Ascending aorta (tissue), 2 donors: ENCODE measurements around the gene SERPINB5. TPM values are rescaled to one million over a fixed set of nuclear protein-coding genes. Genes with fewer than 3 reads are reported as not detected.
"Not testable (repeated sequence)": the region's sequence is repeated elsewhere in the genome, so short reads cannot be mapped to it uniquely, and the experiment has no call there.

Experiments
- DNase-seq, 2 donors: peaks; one replicate each; pipeline ENCODE4 v3.0.0-alpha.2; 2019; ENCODE audit warnings: low spot score in 2 of 2
- H3K27ac ChIP-seq, 2 donors: fragments of 200-600 bp; sonication (generic); one replicate each; pipeline ENCODE4 v1.5.1; 2016 to 2017; ENCODE audit warnings: mild to moderate bottlenecking in 1 of 2
- H3K27me3 ChIP-seq: fragments of 200-600 bp; sonication (generic); one replicate; pipeline ENCODE4 v1.5.1; 2017
- H3K36me3 ChIP-seq, 2 donors: fragments of 200-600 bp; sonication (generic); one replicate each; pipeline ENCODE4 v1.5.1; 2016
- H3K4me1 ChIP-seq, 2 donors: fragments of 200-600 bp; sonication (generic); one replicate each; pipeline ENCODE4 v1.5.1; 2016 to 2017; ENCODE audit warnings: mild to moderate bottlenecking in 1 of 2
- H3K4me3 ChIP-seq, 2 donors: fragments of 200-600 bp; sonication (generic); one replicate each; pipeline ENCODE4 v1.5.1; 2016 to 2017; ENCODE audit warnings: mild to moderate bottlenecking in 1 of 2
- H3K9me3 ChIP-seq, 2 donors: fragments of 200-600 bp; sonication (generic); one replicate each; pipeline ENCODE4 v1.5.1; 2016
- intact Hi-C: fragments of 100-400 bp; cut with DNase I; formaldehyde crosslinking; loops from one replicate; pipeline ENCODE4 v1.15.1; 2023
- total RNA-seq: library from RNA; depleted of rRNA; stranded (reverse); fragments of >200 nt; gene quantifications from one replicate; pipeline ENCODE4 v1.1.0, GENCODE V29; 2016
- TF ChIP-seq, protein P1 (sequence below), 3 experiments: fragments of 200-600 bp in 2 of 3; fragments of 450-650 bp in 1 of 3; sonication (generic) in 2 of 3; IDR thresholded peaks; one replicate each; pipeline ENCODE4 v1.5.1; 2016 to 2019; ENCODE audit warnings: antibody characterized with exemption in 3 of 3, mild to moderate bottlenecking in 1 of 3, moderate library complexity in 1 of 3

The SERPINB5 gene
- total RNA-seq, 1 donor from 2014 or later: not detected

DNA sequence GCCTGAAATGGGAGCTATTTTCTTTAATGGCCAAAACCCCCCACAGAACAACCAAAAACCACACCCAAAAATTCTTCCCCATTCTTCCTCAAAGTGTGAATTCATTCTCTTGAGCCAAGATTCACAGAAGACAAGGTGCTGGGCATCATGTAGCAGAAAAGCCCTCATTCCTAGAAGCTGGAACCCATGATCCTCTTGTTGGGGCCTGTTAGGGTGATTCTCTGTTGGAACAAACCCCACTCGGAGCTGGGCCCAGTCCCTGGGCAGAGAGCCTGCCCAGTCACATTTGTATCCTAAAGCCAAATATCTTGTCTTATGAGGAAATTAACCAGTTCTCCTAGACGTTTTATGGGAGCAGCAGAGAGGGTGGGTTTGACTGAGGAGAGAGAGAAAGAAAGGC lies 31.7 kb upstream of the SERPINB5 start:
- H3K27ac ChIP-seq: no peak overlapping the region
- H3K9me3 ChIP-seq: no peaks in the 10 kb centered on the region
- H3K4me3 ChIP-seq: no peak overlapping the region
- no peak for DNase-seq
- H3K27me3 ChIP-seq: no peaks in the 10 kb centered on the region
- intact Hi-C loops: no loop called here
- TF ChIP-seq, protein P1, sequence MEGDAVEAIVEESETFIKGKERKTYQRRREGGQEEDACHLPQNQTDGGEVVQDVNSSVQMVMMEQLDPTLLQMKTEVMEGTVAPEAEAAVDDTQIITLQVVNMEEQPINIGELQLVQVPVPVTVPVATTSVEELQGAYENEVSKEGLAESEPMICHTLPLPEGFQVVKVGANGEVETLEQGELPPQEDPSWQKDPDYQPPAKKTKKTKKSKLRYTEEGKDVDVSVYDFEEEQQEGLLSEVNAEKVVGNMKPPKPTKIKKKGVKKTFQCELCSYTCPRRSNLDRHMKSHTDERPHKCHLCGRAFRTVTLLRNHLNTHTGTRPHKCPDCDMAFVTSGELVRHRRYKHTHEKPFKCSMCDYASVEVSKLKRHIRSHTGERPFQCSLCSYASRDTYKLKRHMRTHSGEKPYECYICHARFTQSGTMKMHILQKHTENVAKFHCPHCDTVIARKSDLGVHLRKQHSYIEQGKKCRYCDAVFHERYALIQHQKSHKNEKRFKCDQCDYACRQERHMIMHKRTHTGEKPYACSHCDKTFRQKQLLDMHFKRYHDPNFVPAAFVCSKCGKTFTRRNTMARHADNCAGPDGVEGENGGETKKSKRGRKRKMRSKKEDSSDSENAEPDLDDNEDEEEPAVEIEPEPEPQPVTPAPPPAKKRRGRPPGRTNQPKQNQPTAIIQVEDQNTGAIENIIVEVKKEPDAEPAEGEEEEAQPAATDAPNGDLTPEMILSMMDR (IDR thresholded peaks at IDR 0.05): no peak
- no peaks in the 10 kb centered on the region for H3K4me1 ChIP-seq
- H3K36me3 ChIP-seq: no peaks in the 10 kb centered on the region

DNA sequence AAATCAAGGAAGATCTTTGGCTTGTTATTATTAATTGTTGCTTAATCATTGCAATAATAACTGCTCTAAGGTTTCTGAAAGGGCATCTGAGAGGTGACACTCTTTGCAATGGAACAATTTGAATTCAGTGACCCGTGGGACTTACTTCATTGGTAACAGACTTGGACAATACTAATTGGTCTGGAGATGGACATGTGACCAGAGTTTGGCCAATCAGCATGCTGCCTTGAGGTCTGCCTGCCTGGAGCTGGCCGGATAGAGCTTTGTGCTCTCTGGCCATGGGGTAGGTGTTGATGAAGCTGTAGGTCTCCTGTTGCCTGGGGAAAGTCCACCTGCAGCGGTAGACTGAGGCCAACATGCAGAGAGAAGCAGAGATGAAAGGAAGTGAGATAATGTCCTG lies 30.5 kb upstream of the SERPINB5 start:
- TF ChIP-seq, protein P1 (IDR thresholded peaks at IDR 0.05): no peak
- Histone ChIP-seq H3K4me1 (no peaks in the 10 kb centered on the region), H3K36me3 (no peaks in the 10 kb centered on the region), H3K27me3 (no peaks in the 10 kb centered on the region), H3K9me3 (no peaks in the 10 kb centered on the region), H3K27ac (no peak overlapping the region), H3K4me3 (no peak overlapping the region)
- no peak for DNase-seq
- intact Hi-C loops: no loop called here

DNA sequence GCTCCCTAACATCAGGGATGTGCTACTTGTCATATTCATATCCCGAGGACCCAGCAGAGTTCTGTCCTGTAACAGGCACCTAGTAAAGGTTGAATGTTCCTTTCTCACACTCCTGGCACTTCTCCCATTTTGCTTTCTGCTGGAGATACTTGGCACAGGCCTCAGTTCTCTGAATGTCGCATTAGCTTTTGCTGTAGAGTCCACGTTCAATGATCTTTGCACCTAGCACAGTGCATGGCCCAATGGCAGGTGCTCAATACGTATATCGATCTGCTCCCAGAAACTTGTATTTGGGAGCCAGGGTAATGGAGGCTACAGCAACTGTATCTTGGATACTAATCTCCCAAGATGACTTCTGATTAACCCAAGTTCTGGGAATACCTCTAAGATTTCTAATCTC lies 29.7 kb upstream of the SERPINB5 start:
- no peaks in the 10 kb centered on the region for H3K9me3 ChIP-seq
- intact Hi-C loops: no loop called here
- no peaks in the 10 kb centered on the region for H3K27me3 ChIP-seq
- H3K4me1 ChIP-seq: no peaks in the 10 kb centered on the region
- H3K27ac ChIP-seq: no peak overlapping the region
- no peak overlapping the region for H3K4me3 ChIP-seq
- DNase-seq: no peak
- no peaks in the 10 kb centered on the region for H3K36me3 ChIP-seq
- TF ChIP-seq, protein P1 (IDR thresholded peaks at IDR 0.05): no peak

DNA sequence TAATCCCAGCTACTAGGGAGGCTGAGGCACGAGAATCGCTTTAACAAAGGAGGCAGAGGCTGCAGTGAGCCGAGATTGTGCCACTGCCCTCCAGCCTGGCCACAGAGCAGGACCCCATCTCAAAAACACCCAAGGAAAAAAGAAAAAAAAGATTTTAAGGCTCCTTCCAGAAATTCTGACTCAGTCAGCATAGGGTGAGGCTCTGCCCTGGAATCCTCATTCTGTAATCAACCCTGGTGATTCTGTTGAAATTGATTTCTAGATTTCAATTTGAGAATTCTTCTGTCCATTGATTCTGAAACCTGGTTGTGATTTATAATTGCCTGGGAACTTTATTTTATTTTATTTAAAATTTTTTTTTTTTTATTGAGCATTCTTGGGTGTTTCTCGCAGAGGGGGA lies 27.3 kb upstream of the SERPINB5 start:
- Histone ChIP-seq H3K27ac (no peak overlapping the region), H3K27me3 (no peaks in the 10 kb centered on the region), H3K4me1 (no peaks in the 10 kb centered on the region), H3K9me3 (no peaks in the 10 kb centered on the region), H3K36me3 (no peaks in the 10 kb centered on the region), H3K4me3 (no peak overlapping the region)
- no peak for DNase-seq
- TF ChIP-seq, protein P1 (IDR thresholded peaks at IDR 0.05): no peak
- intact Hi-C loops: no loop called here

DNA sequence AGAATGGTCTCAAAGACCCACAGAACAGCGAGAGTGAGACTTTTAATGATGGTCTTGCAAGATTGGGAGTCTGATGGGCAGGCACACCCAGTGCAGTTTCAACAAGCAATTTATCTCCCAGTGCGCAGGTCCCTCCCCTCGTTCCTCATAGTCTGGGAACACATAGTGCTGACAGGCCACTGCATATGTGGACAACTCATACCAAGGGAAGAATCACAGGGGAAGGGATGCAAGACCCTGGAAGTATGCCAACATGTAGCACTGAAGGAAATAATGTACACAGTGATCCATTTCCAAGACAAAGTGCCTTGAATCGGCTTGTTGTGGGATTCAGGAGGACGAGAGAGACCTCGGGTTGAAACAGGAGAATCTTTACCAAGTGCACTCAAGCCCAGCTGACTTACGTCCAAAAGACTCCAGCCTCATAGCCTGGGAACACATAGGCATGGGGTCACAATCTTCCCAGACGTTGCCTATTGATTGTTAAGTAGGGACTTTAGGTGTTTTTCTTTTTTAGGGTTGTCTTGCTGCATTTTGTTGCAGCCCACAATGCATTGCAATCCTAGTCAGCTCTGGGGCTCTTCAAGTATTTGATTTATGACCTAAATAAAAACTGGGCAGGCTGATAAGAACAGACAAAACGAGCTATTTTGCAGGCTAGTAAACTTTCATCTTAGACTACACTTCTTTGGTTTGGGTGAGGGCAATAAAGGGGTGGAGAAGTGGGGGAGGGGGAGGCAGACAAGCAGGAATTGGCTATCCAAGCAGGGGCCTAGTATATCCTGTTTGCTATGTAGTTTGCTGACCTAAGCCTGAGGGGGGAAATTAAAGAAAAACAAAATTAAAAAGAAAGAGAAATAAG lies 24.7 kb upstream of the SERPINB5 start:
- TF ChIP-seq, protein P1 (IDR thresholded peaks at IDR 0.05): no peak
- intact Hi-C loops: no loop called here
- Histone ChIP-seq H3K36me3 (no peaks in the 10 kb centered on the region), H3K4me1 (no peaks in the 10 kb centered on the region), H3K4me3 (no peak overlapping the region), H3K27me3 (no peaks in the 10 kb centered on the region), H3K9me3 (no peaks in the 10 kb centered on the region), H3K27ac (no peak overlapping the region)
- DNase-seq: no peak

DNA sequence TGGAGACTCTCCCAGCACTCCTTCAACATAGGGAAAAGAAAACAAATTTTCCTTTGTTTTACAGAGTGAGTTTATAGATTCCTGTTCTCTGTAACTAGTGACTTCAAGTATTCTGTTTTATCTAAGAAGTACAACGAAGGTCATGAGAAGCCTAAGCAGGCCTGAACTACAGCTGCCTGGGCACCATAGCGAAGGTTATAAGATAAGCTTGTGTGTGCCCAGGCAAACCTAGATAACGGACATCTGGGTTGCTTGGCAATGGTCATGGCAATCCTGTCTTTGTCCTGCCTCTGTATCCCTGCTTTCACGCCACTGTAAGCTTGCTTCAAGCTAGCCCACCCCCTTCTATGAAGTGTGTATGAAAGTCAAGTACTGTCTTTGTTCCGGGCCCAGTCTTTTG lies 24.0 kb upstream of the SERPINB5 start:
- H3K4me1 ChIP-seq, intact Hi-C loops, H3K9me3 ChIP-seq, H3K4me3 ChIP-seq, H3K27ac ChIP-seq, DNase-seq, H3K36me3 ChIP-seq, H3K27me3 ChIP-seq: not testable (repeated sequence)
